ENCODE results near the gene SLC1A7.

- TF ChIP-seq CTCF (IDR thresholded peaks at IDR 0.05; ENCODE audit: low read depth, low read length, poor library complexity, severe bottlenecking) (no peak), EZH2phosphoT487 (IDR thresholded peaks at IDR 0.05; ENCODE audit: borderline replicate concordance, low read length) (no peak)
Observed at GRCh38 chr1:53155945-53156344, 13.5 kb upstream of the SLC1A7 start.
